GM19193 (cell line): ENCODE data around the gene XRN2.

Experiments
- POLR2A ChIP-seq: IDR thresholded peaks from 4 replicates; pipeline ENCODE4 v1.6.1; 2011; ENCODE audit not compliant: insufficient read depth, insufficient read length; ENCODE audit errors: extremely low read depth

Gene XRN2

GRCh38 chr20:21364413-21364812 lies 61.3 kb downstream of the XRN2 start:
- TF ChIP-seq POLR2A: no peak

- TF ChIP-seq POLR2A: no peak
These were observed 62.6 kb downstream of the XRN2 start for GRCh38 chr20:21365771-21366170.

- TF ChIP-seq POLR2A: no peak
These were observed 65.7 kb downstream of the XRN2 start for GRCh38 chr20:21368791-21369190.

GRCh38 chr20:21371193-21371592 lies 68.1 kb downstream of the XRN2 start:
- TF ChIP-seq POLR2A: no peak

GRCh38 chr20:21372016-21372415 lies 68.9 kb downstream of the XRN2 start:
- no peak for TF ChIP-seq POLR2A

GRCh38 chr20:21373436-21373835 lies 70.3 kb downstream of the XRN2 start:
- no peak for TF ChIP-seq POLR2A

- no peak for TF ChIP-seq POLR2A
These were observed 73.5 kb downstream of the XRN2 start for GRCh38 chr20:21376626-21377025.

GRCh38 chr20:21377701-21378100 lies 74.6 kb downstream of the XRN2 start:
- TF ChIP-seq POLR2A: no peak

- TF ChIP-seq POLR2A: no peak
These were observed 75.1 kb downstream of the XRN2 start for GRCh38 chr20:21378259-21378658.

- TF ChIP-seq POLR2A: no peak
These were observed 77.6 kb downstream of the XRN2 start for GRCh38 chr20:21380711-21381110.

GRCh38 chr20:21381619-21382018 lies 78.5 kb downstream of the XRN2 start:
- TF ChIP-seq POLR2A: no peak

GRCh38 chr20:21384308-21384892 lies 81.3 kb downstream of the XRN2 start:
- TF ChIP-seq POLR2A: no peak

- TF ChIP-seq POLR2A: no peak
These were observed 83.0 kb downstream of the XRN2 start for GRCh38 chr20:21386111-21386510.

GRCh38 chr20:21387528-21387927 lies 84.4 kb downstream of the XRN2 start:
- no peak for TF ChIP-seq POLR2A

- no peak for TF ChIP-seq POLR2A
These were observed 85.4 kb downstream of the XRN2 start for GRCh38 chr20:21388566-21388965.

- TF ChIP-seq POLR2A: no peak
These were observed 86.2 kb downstream of the XRN2 start for GRCh38 chr20:21389368-21389767.

- no peak for TF ChIP-seq POLR2A
These were observed 87.6 kb downstream of the XRN2 start for GRCh38 chr20:21390768-21391167.
